Loucy (cell line): ENCODE results near the gene SLC25A53.
A peak's percentile ranks its signal among the peaks of the same experiment; 100 is the strongest.

Source experiments
- H2AFZ ChIP-seq: fragments of 200-600 bp; sonication (generic); 2 replicates; pipeline ENCODE4 v1.6.0; 2016; ENCODE audit warnings: antibody characterized with exemption, mild to moderate bottlenecking, low read length, moderate library complexity
- H3F3A ChIP-seq: fragments of 200-600 bp; 2 replicates; pipeline ENCODE4 v1.6.0; 2016; ENCODE audit warnings: antibody characterized with exemption, low read depth, mild to moderate bottlenecking
- H3K27me3 ChIP-seq: fragments of 200-600 bp; sonication (generic); 2 replicates; pipeline ENCODE4 v1.6.1; 2014; ENCODE audit warnings: low read length, mild to moderate bottlenecking; ENCODE audit not compliant: insufficient read depth, poor library complexity, severe bottlenecking
- H3K36me3 ChIP-seq: fragments of 200-600 bp; sonication (generic); 2 replicates; pipeline ENCODE4 v1.6.1; 2016; ENCODE audit warnings: low read length; ENCODE audit not compliant: insufficient read depth
- H3K4me1 ChIP-seq: fragments of 200-600 bp; sonication (generic); 2 replicates; pipeline ENCODE4 v1.5.1; 2014; ENCODE audit warnings: low read length, mild to moderate bottlenecking; ENCODE audit not compliant: insufficient read depth, poor library complexity, severe bottlenecking
- H3K4me2 ChIP-seq: fragments of 200-600 bp; sonication (generic); 2 replicates; pipeline ENCODE4 v1.6.0; 2014; ENCODE audit warnings: antibody characterized with exemption, low read length, low read depth, mild to moderate bottlenecking; ENCODE audit not compliant: poor library complexity, severe bottlenecking
- H3K4me3 ChIP-seq: fragments of 200-600 bp; sonication (generic); 2 replicates; pipeline ENCODE4 v1.5.1; 2014; ENCODE audit warnings: low read length, mild to moderate bottlenecking, mixed read lengths; ENCODE audit not compliant: poor library complexity, severe bottlenecking
- H3K79me2 ChIP-seq: fragments of 200-600 bp; sonication (generic); 2 replicates; pipeline ENCODE4 v1.6.1; 2014; ENCODE audit warnings: low read length; ENCODE audit not compliant: insufficient read depth
- H3K9ac ChIP-seq: fragments of 200-600 bp; sonication (generic); 2 replicates; pipeline ENCODE4 v1.6.0; 2014; ENCODE audit warnings: mild to moderate bottlenecking, low read depth, low read length, moderate library complexity; ENCODE audit not compliant: poor library complexity, severe bottlenecking
- H3K9me2 ChIP-seq: fragments of 200-600 bp; sonication (generic); replicated peaks from 2 replicates; pipeline ENCODE4 v1.6.1; 2016; ENCODE audit warnings: low read depth, low read length, mixed read lengths
- H3K9me3 ChIP-seq: fragments of 200-600 bp; sonication (generic); 2 replicates; pipeline ENCODE4 v1.6.1; 2014; ENCODE audit warnings: mild to moderate bottlenecking, antibody characterized with exemption, low read length, low read depth; ENCODE audit not compliant: insufficient read depth
- H4K20me1 ChIP-seq: fragments of 200-600 bp; sonication (generic); 2 replicates; pipeline ENCODE4 v1.6.0; 2014; ENCODE audit warnings: antibody characterized with exemption, low read length, mild to moderate bottlenecking; ENCODE audit not compliant: insufficient read depth, poor library complexity, severe bottlenecking
- EZH2phosphoT487 ChIP-seq: fragments of 200-600 bp; IDR thresholded peaks from 2 replicates; pipeline ENCODE4 v1.6.1; 2018; ENCODE audit warnings: antibody characterized with exemption, mild to moderate bottlenecking, moderate library complexity, borderline replicate concordance
- TF ChIP-seq, protein P1 (sequence below): fragments of 200-600 bp; sonication (generic); conservative IDR thresholded peaks from 2 replicates; pipeline ENCODE4 v1.5.1; 2014; ENCODE audit warnings: mild to moderate bottlenecking, antibody characterized with exemption, low read length

The SLC25A53 gene

DNA sequence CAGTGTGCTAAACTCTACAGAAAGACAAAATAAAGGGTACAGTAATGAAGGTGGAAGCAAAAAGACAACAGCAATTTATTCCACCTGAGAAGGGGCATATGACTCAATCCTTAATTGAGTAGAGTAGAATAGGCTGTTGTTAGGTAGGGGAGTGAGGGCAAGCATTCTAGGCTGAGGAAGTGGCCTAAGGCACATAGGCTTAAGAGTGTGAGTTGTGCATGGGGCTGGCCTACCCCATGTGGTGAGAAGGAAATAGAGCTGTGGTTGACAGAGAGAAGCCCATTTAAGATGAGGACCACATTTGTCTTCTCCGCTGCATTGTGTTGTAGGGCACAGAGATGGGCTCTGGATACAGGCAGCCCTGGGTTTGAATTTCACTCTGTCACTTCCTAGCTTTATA lies 47.9 kb downstream of the SLC25A53 start:
- Histone ChIP-seq H3K36me3 (no peaks in the 10 kb centered on the region), H2AFZ (no peak overlapping the region), H3K9ac (peak overlapping the region; percentile 5), H3K4me1 (peaks cover 39% of the 10 kb centered on the region), H3K4me2 (peak overlapping the region; percentile 96), H3F3A (no peaks in the 10 kb centered on the region), H3K4me3 (peak overlapping the region; percentile 93), H3K27me3 (no peaks in the 10 kb centered on the region), H3K79me2 (peaks cover 61% of the 10 kb centered on the region), H3K9me2 (no peaks in the 10 kb centered on the region), H4K20me1 (no peaks in the 10 kb centered on the region), H3K9me3 (no peaks in the 10 kb centered on the region)
- TF ChIP-seq, protein P1, sequence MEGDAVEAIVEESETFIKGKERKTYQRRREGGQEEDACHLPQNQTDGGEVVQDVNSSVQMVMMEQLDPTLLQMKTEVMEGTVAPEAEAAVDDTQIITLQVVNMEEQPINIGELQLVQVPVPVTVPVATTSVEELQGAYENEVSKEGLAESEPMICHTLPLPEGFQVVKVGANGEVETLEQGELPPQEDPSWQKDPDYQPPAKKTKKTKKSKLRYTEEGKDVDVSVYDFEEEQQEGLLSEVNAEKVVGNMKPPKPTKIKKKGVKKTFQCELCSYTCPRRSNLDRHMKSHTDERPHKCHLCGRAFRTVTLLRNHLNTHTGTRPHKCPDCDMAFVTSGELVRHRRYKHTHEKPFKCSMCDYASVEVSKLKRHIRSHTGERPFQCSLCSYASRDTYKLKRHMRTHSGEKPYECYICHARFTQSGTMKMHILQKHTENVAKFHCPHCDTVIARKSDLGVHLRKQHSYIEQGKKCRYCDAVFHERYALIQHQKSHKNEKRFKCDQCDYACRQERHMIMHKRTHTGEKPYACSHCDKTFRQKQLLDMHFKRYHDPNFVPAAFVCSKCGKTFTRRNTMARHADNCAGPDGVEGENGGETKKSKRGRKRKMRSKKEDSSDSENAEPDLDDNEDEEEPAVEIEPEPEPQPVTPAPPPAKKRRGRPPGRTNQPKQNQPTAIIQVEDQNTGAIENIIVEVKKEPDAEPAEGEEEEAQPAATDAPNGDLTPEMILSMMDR, result no peak

DNA sequence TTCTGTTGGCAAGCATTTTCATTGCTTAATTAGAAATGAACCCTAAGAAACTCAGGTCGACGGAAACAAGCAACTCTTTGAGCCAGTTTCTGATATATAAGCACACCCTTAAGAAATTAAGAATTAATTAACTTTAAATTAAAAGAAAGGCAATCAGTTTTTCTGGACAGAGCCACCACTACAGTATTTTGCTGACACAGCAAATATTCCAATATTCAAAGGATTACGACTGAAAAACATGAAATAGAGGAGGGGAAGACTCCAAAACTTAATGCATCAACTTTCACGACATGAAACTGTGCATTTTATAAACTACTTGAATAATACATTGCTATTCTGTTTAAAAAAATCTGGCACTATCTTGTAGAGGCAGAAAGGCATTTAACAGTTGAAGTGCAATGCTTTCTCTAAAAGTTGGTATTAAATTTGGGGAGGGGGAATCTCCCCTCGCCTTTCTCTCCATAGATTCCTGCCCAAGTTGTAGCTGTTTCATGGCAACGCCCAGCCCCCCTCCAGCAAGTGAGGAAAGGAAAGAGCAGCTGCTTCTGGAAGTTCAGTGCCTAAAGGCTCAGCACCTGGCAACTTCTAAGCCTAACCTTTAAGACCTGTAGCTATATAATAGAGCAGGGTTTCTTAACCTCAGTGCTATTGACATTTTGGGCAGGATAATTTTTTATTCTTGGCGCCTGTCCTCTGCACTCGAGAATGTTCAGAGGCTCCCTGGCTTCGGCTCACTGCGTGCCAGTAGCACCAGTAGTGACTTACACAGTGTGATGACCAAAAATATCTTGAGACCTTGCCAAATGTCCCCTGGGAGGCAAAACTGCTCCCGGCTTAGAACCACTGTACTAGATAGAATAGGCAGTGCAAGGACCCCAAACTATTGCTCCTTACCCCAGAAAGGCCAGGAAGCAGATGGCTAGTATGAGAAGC lies 51.2 kb downstream of the SLC25A53 start:
- Histone ChIP-seq H3K27me3 (no peaks in the 10 kb centered on the region), H3K4me2 (no peak overlapping the region), H3K9me3 (no peaks in the 10 kb centered on the region), H3K9ac (no peak overlapping the region), H3K9me2 (no peaks in the 10 kb centered on the region), H4K20me1 (no peaks in the 10 kb centered on the region), H3K4me1 (peaks cover 30% of the 10 kb centered on the region), H2AFZ (no peak overlapping the region), H3K79me2 (peaks cover 44% of the 10 kb centered on the region), H3K36me3 (no peaks in the 10 kb centered on the region), H3K4me3 (no peak overlapping the region), H3F3A (no peaks in the 10 kb centered on the region)
- TF ChIP-seq, protein P1, result no peak
- TF ChIP-seq EZH2phosphoT487, result no peak

DNA sequence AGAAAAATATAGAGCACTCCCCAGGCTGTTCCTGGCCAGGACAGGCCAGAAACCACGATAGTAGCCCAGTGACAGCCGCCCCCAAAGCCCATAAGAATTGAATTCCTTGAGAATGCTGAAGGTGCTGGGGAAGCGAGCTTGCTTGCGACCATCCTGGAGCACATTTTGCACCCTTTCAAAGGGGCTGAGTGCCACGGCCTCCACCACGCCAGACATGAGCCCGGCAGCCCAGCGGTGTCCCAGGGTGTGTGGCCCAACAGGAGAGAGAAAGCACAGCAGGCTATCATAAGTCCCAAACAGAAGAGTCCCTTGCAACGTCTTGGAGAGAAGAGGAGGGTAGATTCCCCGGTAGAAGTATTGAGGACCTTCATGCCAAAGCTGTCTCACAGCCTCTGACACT lies 52.1 kb downstream of the SLC25A53 start:
- no peak for TF ChIP-seq EZH2phosphoT487
- no peaks in the 10 kb centered on the region for H4K20me1 ChIP-seq

More for the DNA sequence above, 52.1 kb downstream of the SLC25A53 start:
- Histone ChIP-seq H3K9ac (no peak overlapping the region), H3K4me3 (no peak overlapping the region), H3K79me2 (peaks cover 34% of the 10 kb centered on the region; the same call in 1 of the 2 replicates), H3K36me3 (no peaks in the 10 kb centered on the region), H3K4me2 (no peak overlapping the region), H3F3A (no peaks in the 10 kb centered on the region), H3K9me2 (no peaks in the 10 kb centered on the region), H2AFZ (no peak overlapping the region), H3K9me3 (no peaks in the 10 kb centered on the region), H3K27me3 (no peaks in the 10 kb centered on the region), H3K4me1 (peaks cover 22% of the 10 kb centered on the region)
